ENCODE measurements around the gene TMEM120B. TPM values are rescaled to one million over a fixed set of nuclear protein-coding genes. Genes with fewer than 3 reads are reported as not detected.

TMEM120B gene
- total RNA-seq, 1 experiment from 2014 or later, result 20.5 TPM

DNA sequence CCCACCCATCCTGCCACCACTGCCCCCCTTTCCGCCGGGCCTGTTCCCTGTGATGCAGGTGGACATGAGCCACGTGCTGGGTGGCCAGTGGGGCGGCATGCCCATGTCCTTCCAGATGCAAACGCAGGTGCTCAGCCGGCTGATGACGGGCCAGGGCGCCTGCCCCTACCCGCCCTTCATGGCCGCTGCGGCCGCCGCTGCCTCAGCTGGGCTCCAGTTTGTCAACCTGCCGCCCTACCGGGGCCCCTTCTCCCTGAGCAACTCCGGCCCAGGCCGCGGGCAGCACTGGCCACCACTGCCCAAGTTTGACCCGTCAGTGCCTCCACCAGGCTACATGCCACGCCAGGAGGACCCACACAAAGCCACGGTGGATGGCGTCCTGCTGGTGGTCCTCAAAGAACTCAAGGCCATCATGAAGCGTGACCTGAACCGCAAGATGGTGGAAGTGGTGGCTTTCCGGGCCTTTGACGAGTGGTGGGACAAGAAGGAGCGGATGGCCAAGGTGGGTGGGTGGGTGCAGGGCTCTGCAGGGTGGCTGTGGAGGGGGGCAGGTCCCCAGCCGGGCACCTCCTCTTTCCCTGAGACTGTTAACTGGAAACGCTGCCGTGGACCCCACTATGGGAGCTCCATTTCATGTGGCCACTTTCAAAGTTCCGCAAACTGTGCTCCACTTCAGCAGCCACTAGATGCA is 102.0 kb downstream of the TMEM120B start:
- Histone ChIP-seq H3K36me3 (ENCODE audit: control insufficient read depth in 1 of 2, insufficient read depth in 2 of 2, low read length in 2 of 2) (peaks cover 29 to 32% of the 10 kb centered on the region in 2 experiments; a peak in 3 of 4 replicates), H3K4me3 (replicated peaks in 1 of 2; ENCODE audit: low read depth in 1 of 2, low read length in 2 of 2) (no peak overlapping the region), H3K9ac (ENCODE audit: low read length) (no peak overlapping the region), H4K20me1 (ENCODE audit: insufficient read depth) (no peaks in the 10 kb centered on the region), H3K27me3 (ENCODE audit: insufficient read depth, low read length) (no peaks in the 10 kb centered on the region), H3K9me2 (ENCODE audit: insufficient read depth) (no peaks in the 10 kb centered on the region), H3K4me2 (ENCODE audit: low read length) (no peak overlapping the region), H3K4me1 (ENCODE audit: control insufficient read depth in 1 of 2, insufficient read depth in 2 of 2, low read length in 2 of 2) (peaks cover 6 to 26% of the 10 kb centered on the region in 2 experiments), H3K27ac (ENCODE audit: low read depth, low read length) (no peak overlapping the region), H2AFZ (ENCODE audit: low read depth, low read length, poor library complexity, severe bottlenecking) (no peak overlapping the region), H3K79me2 (ENCODE audit: insufficient read depth, low read length) (peaks cover 57% of the 10 kb centered on the region), H3K9me3 (ENCODE audit: control insufficient read depth in 1 of 2, insufficient read depth in 1 of 2, low read depth in 1 of 2, low read length in 2 of 2) (no peaks in the 10 kb centered on the region)
- no peak for ATAC-seq
- POLR2A ChIA-PET, result no interaction called here
- intact Hi-C loops (cut with micrococcal nuclease), result no loop called here
- CTCF ChIA-PET, result no interaction called here
- TF ChIP-seq CEBPB (IDR thresholded peaks at IDR 0.05; ENCODE audit: low read depth) (no peak), ZFX (IDR thresholded peaks at IDR 0.05) (no peak), SRF (IDR thresholded peaks at IDR 0.05; ENCODE audit: low read depth) (no peak)
- TF ChIP-seq, protein P1, sequence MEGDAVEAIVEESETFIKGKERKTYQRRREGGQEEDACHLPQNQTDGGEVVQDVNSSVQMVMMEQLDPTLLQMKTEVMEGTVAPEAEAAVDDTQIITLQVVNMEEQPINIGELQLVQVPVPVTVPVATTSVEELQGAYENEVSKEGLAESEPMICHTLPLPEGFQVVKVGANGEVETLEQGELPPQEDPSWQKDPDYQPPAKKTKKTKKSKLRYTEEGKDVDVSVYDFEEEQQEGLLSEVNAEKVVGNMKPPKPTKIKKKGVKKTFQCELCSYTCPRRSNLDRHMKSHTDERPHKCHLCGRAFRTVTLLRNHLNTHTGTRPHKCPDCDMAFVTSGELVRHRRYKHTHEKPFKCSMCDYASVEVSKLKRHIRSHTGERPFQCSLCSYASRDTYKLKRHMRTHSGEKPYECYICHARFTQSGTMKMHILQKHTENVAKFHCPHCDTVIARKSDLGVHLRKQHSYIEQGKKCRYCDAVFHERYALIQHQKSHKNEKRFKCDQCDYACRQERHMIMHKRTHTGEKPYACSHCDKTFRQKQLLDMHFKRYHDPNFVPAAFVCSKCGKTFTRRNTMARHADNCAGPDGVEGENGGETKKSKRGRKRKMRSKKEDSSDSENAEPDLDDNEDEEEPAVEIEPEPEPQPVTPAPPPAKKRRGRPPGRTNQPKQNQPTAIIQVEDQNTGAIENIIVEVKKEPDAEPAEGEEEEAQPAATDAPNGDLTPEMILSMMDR (IDR thresholded peaks at IDR 0.05 in 2 of 3, conservative IDR thresholded peaks at IDR 0.05 in 1 of 3; ENCODE audit: borderline replicate concordance in 1 of 3, insufficient read depth in 1 of 3, low read depth in 2 of 3, low read length in 2 of 3), result no peak
- RAD21 ChIA-PET (ENCODE audit: low non-redundant PET in 1 of 2, low total read pairs in 2 of 2, uncharacterized antibody in 2 of 2, unreplicated experiment in 2 of 2), result no interaction called here
- DNase-seq (ENCODE audit: low read depth, low spot score), result no peak
- no TSS peak for BruUV-seq (replicated peaks)

DNA sequence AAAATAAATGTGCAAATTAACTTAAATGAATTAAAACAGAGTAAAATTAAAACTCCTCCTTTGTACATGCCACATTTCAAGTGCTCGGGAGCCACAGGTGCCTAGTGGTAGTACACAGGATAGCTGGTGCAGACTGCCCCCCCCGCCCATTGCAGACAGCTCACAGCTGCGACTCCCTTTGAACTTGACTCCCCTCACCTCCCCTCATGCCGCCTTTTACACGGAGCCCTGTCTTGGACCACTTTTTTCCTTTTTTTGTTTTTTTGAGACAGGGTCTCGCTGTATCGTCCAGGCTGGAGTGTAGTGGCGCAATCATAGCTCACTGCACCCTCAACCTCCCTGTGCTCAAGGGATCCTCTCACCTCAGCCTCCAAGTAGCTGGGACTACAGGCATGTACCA is 102.7 kb downstream of the TMEM120B start:
- peaks cover 52% of the 10 kb centered on the region for H3K79me2 ChIP-seq (ENCODE audit: insufficient read depth, low read length)
- H2AFZ ChIP-seq (ENCODE audit: low read depth, low read length, poor library complexity, severe bottlenecking), result no peak overlapping the region
- no peaks in the 10 kb centered on the region for H4K20me1 ChIP-seq (ENCODE audit: insufficient read depth)
- intact Hi-C loops (cut with micrococcal nuclease), result no loop called here
- peaks cover 6 to 26% of the 10 kb centered on the region in 2 experiments for H3K4me1 ChIP-seq (ENCODE audit: control insufficient read depth in 1 of 2, insufficient read depth in 2 of 2, low read length in 2 of 2)
- no peaks in the 10 kb centered on the region for H3K9me3 ChIP-seq (ENCODE audit: control insufficient read depth in 1 of 2, insufficient read depth in 1 of 2, low read depth in 1 of 2, low read length in 2 of 2)
- H3K27ac ChIP-seq (ENCODE audit: low read depth, low read length), result no peak overlapping the region
- DNase-seq (ENCODE audit: low read depth, low spot score) (no peak), ATAC-seq (no peak)
- ChIA-PET RAD21 (ENCODE audit: low non-redundant PET in 1 of 2, low total read pairs in 2 of 2, uncharacterized antibody in 2 of 2, unreplicated experiment in 2 of 2) (no interaction called here), CTCF (interaction anchor here (0.7 kb wide), 1 partner anchor 18 kb away, joined by 3 read pairs; no protein-coding TSS in a partner anchor), POLR2A (no interaction called here)
- H3K9me2 ChIP-seq (ENCODE audit: insufficient read depth), result no peaks in the 10 kb centered on the region
- no peaks in the 10 kb centered on the region for H3K27me3 ChIP-seq (ENCODE audit: insufficient read depth, low read length)
- peaks cover 32 to 35% of the 10 kb centered on the region in 2 experiments; a peak in 3 of 4 replicates for H3K36me3 ChIP-seq (ENCODE audit: control insufficient read depth in 1 of 2, insufficient read depth in 2 of 2, low read length in 2 of 2)
- no TSS peak for BruUV-seq (replicated peaks)
- no peak overlapping the region for H3K4me3 ChIP-seq (replicated peaks in 1 of 2; ENCODE audit: low read depth in 1 of 2, low read length in 2 of 2)
- no peak overlapping the region for H3K9ac ChIP-seq (ENCODE audit: low read length)
- H3K4me2 ChIP-seq (ENCODE audit: low read length), result no peak overlapping the region
- TF ChIP-seq RAD21 (IDR thresholded peaks at IDR 0.05; ENCODE audit: low read depth) (no peak), EZH2 (IDR thresholded peaks at IDR 0.05) (no peak), SRF (IDR thresholded peaks at IDR 0.05; ENCODE audit: low read depth) (no peak), YY1 (IDR thresholded peaks at IDR 0.05; ENCODE audit: extremely low read depth, insufficient replicate concordance, low read depth, low read length) (no peak), EGR1 (IDR thresholded peaks at IDR 0.05; ENCODE audit: low read depth) (no peak), CBX3 (IDR thresholded peaks at IDR 0.05; ENCODE audit: low read depth) (no peak), ELF1 (IDR thresholded peaks at IDR 0.05; ENCODE audit: borderline replicate concordance, low read depth) (no peak), ZNF274 (IDR thresholded peaks at IDR 0.05; ENCODE audit: low read depth, low read length) (no peak), POLR2A (IDR thresholded peaks at IDR 0.05; ENCODE audit: borderline replicate concordance, extremely low read depth, insufficient read depth, insufficient read length) (no peak)
- TF ChIP-seq, protein P2, sequence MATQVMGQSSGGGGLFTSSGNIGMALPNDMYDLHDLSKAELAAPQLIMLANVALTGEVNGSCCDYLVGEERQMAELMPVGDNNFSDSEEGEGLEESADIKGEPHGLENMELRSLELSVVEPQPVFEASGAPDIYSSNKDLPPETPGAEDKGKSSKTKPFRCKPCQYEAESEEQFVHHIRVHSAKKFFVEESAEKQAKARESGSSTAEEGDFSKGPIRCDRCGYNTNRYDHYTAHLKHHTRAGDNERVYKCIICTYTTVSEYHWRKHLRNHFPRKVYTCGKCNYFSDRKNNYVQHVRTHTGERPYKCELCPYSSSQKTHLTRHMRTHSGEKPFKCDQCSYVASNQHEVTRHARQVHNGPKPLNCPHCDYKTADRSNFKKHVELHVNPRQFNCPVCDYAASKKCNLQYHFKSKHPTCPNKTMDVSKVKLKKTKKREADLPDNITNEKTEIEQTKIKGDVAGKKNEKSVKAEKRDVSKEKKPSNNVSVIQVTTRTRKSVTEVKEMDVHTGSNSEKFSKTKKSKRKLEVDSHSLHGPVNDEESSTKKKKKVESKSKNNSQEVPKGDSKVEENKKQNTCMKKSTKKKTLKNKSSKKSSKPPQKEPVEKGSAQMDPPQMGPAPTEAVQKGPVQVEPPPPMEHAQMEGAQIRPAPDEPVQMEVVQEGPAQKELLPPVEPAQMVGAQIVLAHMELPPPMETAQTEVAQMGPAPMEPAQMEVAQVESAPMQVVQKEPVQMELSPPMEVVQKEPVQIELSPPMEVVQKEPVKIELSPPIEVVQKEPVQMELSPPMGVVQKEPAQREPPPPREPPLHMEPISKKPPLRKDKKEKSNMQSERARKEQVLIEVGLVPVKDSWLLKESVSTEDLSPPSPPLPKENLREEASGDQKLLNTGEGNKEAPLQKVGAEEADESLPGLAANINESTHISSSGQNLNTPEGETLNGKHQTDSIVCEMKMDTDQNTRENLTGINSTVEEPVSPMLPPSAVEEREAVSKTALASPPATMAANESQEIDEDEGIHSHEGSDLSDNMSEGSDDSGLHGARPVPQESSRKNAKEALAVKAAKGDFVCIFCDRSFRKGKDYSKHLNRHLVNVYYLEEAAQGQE (IDR thresholded peaks at IDR 0.05; ENCODE audit: low read depth), result no peak
- TF ChIP-seq, protein P3, sequence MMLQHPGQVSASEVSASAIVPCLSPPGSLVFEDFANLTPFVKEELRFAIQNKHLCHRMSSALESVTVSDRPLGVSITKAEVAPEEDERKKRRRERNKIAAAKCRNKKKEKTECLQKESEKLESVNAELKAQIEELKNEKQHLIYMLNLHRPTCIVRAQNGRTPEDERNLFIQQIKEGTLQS (IDR thresholded peaks at IDR 0.05), result no peak

All from HCT116 (cell line).